Panc1 (cell line): ENCODE data around the gene STAB2.

Experiments used
- POLR2AphosphoS5 ChIP-seq: IDR thresholded peaks from 2 replicates; pipeline ENCODE4 v1.6.1; 2012; ENCODE audit warnings: mild to moderate bottlenecking, low read depth, low read length, moderate library complexity
- SIN3A ChIP-seq: IDR thresholded peaks from 2 replicates; pipeline ENCODE4 v1.6.1; 2012; ENCODE audit warnings: low read depth, mild to moderate bottlenecking, low read length, moderate library complexity, borderline replicate concordance; ENCODE audit not compliant: insufficient read depth
- TCF7L2 ChIP-seq: IDR thresholded peaks from 2 replicates; pipeline ENCODE4 v1.6.1; 2011; ENCODE audit warnings: mild to moderate bottlenecking, low read depth, low read length, inconsistent platforms
- TF ChIP-seq, protein P1 (sequence below): fragments of 450-650 bp; IDR thresholded peaks from 2 replicates; pipeline ENCODE4 v1.5.1; 2017; ENCODE audit warnings: mild to moderate bottlenecking
- TF ChIP-seq, protein P2 (sequence below), 2 experiments: IDR thresholded peaks; 2 replicates each; pipeline ENCODE4 v1.6.1; 2011 to 2012; ENCODE audit warnings: low read depth in 2 of 2, control low read depth in 1 of 2, low read length in 1 of 2, mild to moderate bottlenecking in 1 of 2, moderate library complexity in 1 of 2; ENCODE audit not compliant: insufficient read depth in 1 of 2

GRCh38 chr12:103785243-103786031 is 198.4 kb downstream of the STAB2 start:
- TF ChIP-seq, protein P1, sequence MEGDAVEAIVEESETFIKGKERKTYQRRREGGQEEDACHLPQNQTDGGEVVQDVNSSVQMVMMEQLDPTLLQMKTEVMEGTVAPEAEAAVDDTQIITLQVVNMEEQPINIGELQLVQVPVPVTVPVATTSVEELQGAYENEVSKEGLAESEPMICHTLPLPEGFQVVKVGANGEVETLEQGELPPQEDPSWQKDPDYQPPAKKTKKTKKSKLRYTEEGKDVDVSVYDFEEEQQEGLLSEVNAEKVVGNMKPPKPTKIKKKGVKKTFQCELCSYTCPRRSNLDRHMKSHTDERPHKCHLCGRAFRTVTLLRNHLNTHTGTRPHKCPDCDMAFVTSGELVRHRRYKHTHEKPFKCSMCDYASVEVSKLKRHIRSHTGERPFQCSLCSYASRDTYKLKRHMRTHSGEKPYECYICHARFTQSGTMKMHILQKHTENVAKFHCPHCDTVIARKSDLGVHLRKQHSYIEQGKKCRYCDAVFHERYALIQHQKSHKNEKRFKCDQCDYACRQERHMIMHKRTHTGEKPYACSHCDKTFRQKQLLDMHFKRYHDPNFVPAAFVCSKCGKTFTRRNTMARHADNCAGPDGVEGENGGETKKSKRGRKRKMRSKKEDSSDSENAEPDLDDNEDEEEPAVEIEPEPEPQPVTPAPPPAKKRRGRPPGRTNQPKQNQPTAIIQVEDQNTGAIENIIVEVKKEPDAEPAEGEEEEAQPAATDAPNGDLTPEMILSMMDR: no peak
- TF ChIP-seq POLR2AphosphoS5 (no peak), TCF7L2 (no peak), SIN3A (no peak)
- TF ChIP-seq, protein P2, sequence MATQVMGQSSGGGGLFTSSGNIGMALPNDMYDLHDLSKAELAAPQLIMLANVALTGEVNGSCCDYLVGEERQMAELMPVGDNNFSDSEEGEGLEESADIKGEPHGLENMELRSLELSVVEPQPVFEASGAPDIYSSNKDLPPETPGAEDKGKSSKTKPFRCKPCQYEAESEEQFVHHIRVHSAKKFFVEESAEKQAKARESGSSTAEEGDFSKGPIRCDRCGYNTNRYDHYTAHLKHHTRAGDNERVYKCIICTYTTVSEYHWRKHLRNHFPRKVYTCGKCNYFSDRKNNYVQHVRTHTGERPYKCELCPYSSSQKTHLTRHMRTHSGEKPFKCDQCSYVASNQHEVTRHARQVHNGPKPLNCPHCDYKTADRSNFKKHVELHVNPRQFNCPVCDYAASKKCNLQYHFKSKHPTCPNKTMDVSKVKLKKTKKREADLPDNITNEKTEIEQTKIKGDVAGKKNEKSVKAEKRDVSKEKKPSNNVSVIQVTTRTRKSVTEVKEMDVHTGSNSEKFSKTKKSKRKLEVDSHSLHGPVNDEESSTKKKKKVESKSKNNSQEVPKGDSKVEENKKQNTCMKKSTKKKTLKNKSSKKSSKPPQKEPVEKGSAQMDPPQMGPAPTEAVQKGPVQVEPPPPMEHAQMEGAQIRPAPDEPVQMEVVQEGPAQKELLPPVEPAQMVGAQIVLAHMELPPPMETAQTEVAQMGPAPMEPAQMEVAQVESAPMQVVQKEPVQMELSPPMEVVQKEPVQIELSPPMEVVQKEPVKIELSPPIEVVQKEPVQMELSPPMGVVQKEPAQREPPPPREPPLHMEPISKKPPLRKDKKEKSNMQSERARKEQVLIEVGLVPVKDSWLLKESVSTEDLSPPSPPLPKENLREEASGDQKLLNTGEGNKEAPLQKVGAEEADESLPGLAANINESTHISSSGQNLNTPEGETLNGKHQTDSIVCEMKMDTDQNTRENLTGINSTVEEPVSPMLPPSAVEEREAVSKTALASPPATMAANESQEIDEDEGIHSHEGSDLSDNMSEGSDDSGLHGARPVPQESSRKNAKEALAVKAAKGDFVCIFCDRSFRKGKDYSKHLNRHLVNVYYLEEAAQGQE (IDR thresholded peaks at IDR 0.05; ENCODE audit: insufficient read depth in 1 of 2, low read depth in 2 of 2, low read length in 1 of 2): no peak
